GM18870 (cell line): ENCODE measurements around the gene EYA3.
"Not testable (repeated sequence)": the region's sequence is repeated elsewhere in the genome, so short reads cannot be mapped to it uniquely, and the experiment has no call there.

Experiments used
- ATAC-seq: cut with Tn5 transposase; IDR thresholded peaks from one replicate; pipeline ENCODE4 v1.9.1; 2021; ENCODE audit warnings: moderate library complexity; ENCODE audit not compliant: unreplicated experiment

Gene EYA3

GRCh38 chr1:28032281-28032680 is 56.1 kb downstream of the EYA3 start:
- ATAC-seq: no peak

- no peak for ATAC-seq
Observed at GRCh38 chr1:28031173-28031572, 57.2 kb downstream of the EYA3 start.

DNA sequence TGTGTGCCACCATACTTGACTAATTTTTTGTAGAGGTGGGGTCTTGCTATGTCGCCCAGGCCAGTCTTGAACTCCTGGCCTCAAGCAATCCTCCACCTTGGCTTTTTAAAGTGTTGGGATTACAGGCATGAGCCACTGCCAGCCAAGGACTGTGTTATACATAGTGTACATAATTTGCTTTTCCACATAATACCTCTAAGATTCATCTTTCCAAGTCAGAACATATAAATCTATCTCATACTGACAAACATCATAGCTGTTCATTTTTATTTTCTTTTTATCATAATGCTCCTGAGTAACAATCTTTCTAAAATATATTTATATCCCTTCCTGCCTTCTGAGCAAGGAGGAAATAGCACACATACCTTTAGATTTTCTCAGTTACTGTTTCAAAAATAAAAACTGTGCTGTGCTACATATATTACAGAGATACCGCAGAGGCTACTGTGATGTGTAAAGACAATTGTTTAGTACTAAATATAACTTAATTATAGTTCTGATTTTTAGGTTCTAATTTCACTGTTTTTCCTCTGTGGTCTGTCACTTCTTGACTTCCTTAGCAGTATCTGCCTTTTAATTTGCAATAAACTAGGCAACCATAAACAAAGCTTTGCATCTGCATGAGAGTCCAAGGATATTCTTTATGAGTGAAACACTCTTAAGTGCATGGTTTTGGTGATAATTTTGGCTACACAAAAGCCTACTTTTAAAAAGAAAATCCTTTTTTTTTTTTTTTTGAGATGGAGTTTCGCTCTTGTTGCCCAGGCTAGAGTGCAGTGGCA is 59.3 kb downstream of the EYA3 start:
- no peak for ATAC-seq

DNA sequence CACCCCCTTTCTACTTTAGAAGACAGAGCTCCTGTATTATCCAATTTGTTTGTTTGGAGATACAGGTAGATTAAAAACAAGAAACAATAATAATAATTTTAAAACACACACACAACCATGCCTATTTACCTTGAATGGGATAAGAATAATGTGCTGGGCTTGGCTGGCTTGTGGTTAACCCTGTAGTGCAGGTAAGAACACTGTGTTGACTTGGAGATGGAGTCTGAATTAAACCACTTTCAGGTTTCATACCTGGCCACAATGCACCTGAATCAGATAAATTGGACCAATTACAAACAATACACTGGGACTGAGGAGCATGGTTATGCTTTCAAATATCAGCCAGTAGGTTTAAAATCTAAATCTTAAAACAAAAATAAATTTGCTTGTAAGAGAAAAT is 60.8 kb downstream of the EYA3 start:
- ATAC-seq: no peak

DNA sequence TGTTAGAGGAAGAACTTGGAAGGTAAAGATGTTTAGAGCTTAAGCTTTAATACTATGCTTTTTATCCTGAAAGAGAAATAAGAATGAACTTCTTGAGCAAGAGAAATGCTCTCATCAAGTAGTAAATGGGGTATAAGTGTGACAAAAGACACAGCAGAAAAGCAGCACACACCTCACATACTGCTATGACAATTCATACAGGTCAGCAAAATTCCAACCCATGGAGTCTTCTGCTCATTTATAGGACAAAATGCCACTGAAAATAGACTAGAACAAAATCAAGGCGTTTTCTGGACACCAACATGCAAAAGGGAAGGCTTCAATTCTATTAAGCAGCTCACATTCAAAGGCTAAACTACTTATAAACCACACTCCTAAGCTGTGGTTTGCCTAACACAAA is 61.2 kb downstream of the EYA3 start:
- no peak for ATAC-seq

GRCh38 chr1:28026329-28026728 is 62.1 kb downstream of the EYA3 start:
- ATAC-seq: no peak

DNA sequence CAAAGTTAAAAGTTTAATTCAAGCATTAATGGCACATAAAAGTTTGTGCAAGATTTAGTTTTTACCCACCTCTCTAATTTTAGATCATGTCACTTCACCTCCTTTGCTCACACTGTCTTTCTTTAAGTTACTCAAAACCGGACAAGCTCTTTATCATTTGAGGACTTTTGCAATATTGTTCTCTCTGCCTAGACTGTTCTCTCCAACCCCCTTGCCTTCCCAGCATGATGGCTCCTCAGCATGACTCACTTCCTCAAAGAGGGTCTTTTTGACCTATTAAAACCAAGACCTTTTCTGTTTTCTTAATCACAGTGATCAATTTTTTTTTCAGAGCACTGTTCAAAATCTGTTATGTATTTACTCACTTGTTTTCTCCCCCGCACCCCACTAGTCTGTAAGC is 67.3 kb downstream of the EYA3 start:
- ATAC-seq: no peak

GRCh38 chr1:28010969-28011368 is 77.4 kb downstream of the EYA3 start:
- ATAC-seq: no peak

GRCh38 chr1:28003117-28003516 is 85.3 kb downstream of the EYA3 start:
- ATAC-seq: not testable (repeated sequence)

DNA sequence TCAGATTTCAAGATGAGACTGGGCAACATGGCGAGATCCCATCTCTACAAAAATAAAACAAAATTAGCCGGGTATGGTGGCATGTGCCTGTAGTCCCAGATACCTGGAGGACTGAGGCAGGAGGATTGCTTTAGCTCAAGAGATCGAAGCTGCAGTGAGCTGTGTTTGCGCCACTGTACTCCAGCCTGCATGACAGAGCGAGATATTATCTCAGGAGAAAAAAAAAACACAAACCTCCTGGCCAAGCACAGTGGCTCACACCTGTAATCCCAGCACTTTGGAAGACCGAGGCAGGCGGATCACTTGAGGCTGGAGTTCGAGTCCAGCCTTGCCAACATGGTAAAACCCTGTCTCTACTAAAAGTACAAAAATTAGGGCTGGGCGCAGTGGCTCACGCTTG is 85.8 kb downstream of the EYA3 start:
- ATAC-seq: no peak

DNA sequence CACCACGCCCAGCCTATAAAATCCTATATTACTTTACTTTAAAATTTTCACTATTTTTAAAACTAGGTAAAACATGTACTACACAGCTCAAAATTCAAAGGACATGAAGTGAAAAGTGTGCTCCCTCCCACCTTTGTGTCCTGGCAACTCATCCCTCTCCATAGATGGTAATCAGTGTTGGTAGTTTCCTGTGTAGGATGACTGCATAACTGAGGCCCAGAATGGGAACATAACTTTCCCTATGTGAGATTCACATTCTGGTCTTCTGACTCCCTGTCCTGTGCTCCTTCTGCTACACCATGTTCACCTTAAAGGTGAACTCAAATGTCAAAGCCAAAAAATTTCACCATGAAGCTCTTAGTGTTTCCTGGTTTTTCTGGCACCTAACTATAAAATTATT is 89.4 kb downstream of the EYA3 start:
- ATAC-seq: no peak

DNA sequence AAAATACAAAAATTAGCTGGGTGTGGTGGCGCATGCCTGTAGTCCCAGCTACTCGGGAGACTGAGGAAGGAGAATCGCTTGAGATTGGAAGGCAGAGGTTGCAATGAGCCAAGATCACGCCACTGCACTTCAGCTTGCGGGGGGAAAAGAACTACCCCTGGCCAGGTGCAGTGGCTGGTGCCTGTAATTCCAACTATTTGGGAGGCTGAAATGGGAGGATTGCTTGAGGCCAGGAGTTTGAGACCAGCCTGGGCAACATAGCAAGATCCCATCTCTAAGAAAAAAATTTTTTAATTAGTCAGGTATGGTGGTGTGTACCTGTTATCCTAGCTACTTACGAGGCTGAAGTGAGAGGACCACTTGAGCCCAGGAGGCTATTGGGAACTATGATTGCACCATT is 93.9 kb downstream of the EYA3 start:
- ATAC-seq: not testable (repeated sequence)

- no peak for ATAC-seq
Observed at GRCh38 chr1:27994060-27994459, 94.3 kb downstream of the EYA3 start.

GRCh38 chr1:27993241-27993640 is 95.2 kb downstream of the EYA3 start:
- ATAC-seq: no peak

- ATAC-seq: no peak
Observed at GRCh38 chr1:27992276-27992675, 96.1 kb downstream of the EYA3 start.

DNA sequence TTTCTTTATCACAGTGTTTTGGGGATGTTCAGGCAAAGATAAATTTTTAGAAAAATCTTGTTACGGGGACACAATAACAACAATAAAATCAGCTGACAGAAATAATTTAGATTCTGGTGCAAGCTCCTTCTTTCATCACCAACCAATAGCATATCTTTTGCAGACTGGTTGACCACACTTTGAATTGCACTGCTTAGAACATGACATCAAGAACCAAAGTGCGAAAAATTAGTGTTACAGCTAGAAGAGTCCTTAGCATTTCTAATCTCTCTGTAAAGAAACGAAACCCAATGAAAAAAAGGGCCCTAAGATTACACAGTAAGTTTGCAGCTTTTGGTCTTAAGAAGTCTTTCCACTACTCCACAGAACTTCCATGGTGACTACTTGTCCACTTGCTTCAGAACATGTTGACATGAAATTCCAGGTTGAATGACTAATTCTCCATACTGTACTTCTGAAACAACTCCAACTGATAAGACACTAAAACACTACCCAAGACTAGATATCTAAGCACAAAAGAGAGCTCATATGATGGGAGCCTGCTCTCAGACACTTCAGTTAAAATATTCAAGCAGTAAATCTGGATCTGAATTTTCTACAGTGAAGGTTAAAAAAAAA is 97.4 kb downstream of the EYA3 start:
- no peak for ATAC-seq

- no peak for ATAC-seq
Observed at GRCh38 chr1:27981145-27981544, 107.3 kb downstream of the EYA3 start.

GRCh38 chr1:27980216-27980845 is 108.1 kb downstream of the EYA3 start:
- ATAC-seq: no peak

DNA sequence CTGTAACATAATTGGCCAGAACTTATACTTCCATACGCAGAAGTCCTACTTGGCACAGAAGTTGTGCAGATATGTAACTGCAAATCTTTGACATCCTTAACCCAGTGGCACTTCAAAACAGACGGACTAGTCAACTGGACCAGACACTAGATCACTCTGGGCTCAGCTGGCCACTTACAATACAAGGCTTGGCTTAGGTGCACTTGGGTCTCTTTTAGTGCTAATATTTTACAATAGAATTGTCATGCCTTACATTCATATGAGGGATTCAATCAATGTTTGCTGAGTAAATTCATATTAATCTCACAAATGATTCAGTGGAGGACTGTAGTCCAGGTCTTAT is 108.6 kb downstream of the EYA3 start:
- no peak for ATAC-seq

DNA sequence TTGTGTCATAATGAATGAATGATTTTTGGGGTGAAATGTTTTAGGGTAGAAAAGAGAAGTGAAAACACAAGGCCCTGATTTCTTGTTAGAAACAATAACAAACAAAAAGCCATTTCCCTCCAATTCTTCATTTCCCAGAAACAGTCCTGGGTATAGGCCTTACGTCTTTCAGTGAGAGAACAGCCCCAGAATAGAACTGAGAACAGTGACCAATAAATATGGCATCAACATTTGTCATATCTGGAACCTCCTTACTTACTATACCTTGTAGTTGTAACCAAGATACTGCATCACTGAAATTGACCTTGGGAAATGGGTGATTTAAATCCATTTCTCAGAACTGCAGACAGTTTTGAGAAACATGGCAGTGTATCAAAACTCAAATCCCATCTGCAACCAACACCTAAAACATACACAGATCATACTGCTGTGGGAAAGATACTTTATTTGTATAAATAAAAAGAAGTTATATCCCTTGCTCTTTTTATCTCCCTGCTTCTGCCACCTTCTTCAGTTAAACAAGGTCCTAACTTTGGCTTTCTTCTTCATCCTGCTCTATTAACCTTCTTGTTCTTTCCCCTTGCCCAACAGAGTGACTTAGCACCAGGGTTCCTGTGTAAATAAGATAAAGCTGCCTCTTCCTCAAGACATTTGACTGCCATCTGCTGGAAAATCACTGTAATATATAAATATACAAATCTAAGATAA is 109.1 kb downstream of the EYA3 start:
- no peak for ATAC-seq

GRCh38 chr1:27974417-27974781 is 114.0 kb downstream of the EYA3 start:
- no peak for ATAC-seq
